AG10803 (cell line): Measurements from ENCODE around the gene CHMP2A.
"Not testable (repeated sequence)": the region's sequence is repeated elsewhere in the genome, so short reads cannot be mapped to it uniquely, and the experiment has no call there.

Experiments used
- DNase-seq: peaks from one replicate; pipeline ENCODE4 v3.0.0; 2010; ENCODE audit warnings: low read depth
- H3K4me3 ChIP-seq: 2 replicates; pipeline ENCODE4 v1.5.1; 2011; ENCODE audit warnings: mild to moderate bottlenecking, low read length, control low read depth
- CTCF ChIP-seq: conservative IDR thresholded peaks from 2 replicates; pipeline ENCODE4 v1.5.1; 2011; ENCODE audit warnings: mild to moderate bottlenecking, low read length, control low read depth, inconsistent platforms

Gene CHMP2A

DNA sequence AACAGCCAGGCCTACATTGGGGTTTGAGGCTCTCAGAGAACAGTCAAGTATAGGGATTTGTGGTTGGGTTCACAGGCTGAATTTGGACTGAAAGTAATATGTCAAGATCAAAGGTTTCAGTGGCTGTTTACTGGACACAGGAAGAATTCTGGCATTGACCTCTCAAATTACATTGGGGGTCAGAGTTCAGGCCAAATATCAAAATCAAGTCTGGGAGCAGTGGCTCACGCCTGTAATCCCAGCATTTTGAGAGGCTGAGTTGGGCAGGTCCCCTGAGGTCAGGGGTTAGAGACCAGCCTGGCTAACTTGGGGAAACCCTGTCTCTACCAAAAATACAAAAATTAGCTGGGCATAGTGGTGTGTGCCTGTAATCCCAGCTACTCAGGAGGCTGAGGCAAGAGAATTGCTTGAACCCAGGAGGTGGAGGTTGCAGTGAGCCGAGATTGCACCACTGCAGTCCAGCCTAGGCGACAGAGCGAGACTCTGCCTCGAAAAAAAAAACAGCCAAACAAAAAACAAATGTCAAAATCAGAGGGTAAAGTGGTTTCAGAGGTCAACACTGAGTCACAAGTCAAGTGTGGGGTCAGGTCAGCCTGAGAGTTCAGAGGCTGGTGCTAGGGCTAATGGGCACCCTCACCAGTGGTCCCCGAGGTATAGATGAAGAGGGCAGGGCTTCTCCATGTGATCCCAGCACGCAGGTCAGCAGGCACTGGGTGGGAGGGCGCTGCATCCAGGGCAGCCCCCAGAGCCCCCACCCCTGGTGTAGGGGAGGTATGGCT is 44.6 kb downstream of the CHMP2A start:
- H3K4me3 ChIP-seq, result no peak overlapping the region
- no peak for TF ChIP-seq CTCF
- no peak for DNase-seq

DNA sequence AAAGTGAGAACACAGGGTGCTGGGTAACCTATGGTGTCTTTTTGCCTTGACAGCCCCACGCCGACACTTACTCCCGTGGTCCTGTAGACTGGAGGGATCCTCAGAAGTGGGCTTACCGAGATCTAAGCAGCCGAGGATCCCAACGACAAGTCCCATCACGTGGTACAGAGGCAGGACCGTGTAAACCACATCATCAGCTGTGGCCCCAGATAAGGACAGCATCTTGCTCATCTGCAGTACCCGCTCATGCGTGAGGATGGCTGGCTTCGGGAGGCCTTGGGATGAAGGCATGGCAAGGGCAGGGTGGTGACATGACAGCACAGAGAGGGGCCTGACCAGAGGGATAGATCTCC is 45.2 kb downstream of the CHMP2A start:
- DNase-seq, result no peak
- no peak for TF ChIP-seq CTCF
- H3K4me3 ChIP-seq, result no peak overlapping the region

GRCh38 chr19:58507602-58508223 is 47.2 kb downstream of the CHMP2A start:
- DNase-seq, H3K4me3 ChIP-seq: not testable (repeated sequence)
